PFSK-1 (cell line): ENCODE results near the gene RTP5.

Source experiments
- FOXP2 ChIP-seq: optimal IDR thresholded peaks from 2 replicates; pipeline ENCODE3; 2011; ENCODE audit warnings: borderline replicate concordance, control low read depth, inconsistent platforms; ENCODE audit not compliant: insufficient read depth; ENCODE audit errors: extremely low read length, extremely low read depth
- POLR2AphosphoS5 ChIP-seq: IDR thresholded peaks from 2 replicates; pipeline ENCODE4 v1.6.1; 2012; ENCODE audit warnings: low read depth, mild to moderate bottlenecking, control low read depth, low read length, moderate library complexity
- REST ChIP-seq, 2 experiments: IDR thresholded peaks; 2 replicates each; pipeline versions ENCODE4 v1.6.1 to v1.8.0; 2011 to 2012; ENCODE audit warnings: low read depth in 2 of 2, low read length in 2 of 2, control low read depth in 1 of 2, inconsistent platforms in 1 of 2, mild to moderate bottlenecking in 1 of 2, moderate library complexity in 1 of 2; ENCODE audit not compliant: insufficient read depth in 1 of 2
- SIN3A ChIP-seq: IDR thresholded peaks from 2 replicates; pipeline ENCODE4 v1.6.1; 2012; ENCODE audit warnings: mild to moderate bottlenecking, low read length, moderate library complexity, borderline replicate concordance; ENCODE audit not compliant: insufficient read depth
- TAF1 ChIP-seq: IDR thresholded peaks from 2 replicates; pipeline ENCODE4 v1.6.1; 2012; ENCODE audit warnings: low read length, control low read depth, borderline replicate concordance; ENCODE audit not compliant: insufficient read depth

The RTP5 gene

GRCh38 chr2:241870611-241871537 lies 1.3 kb downstream of the RTP5 start:
- TF ChIP-seq TAF1 (no peak), SIN3A (no peak), REST (IDR thresholded peaks at IDR 0.05; ENCODE audit: insufficient read depth in 1 of 2, low read depth in 2 of 2, low read length in 2 of 2) (no peak), FOXP2 (no peak), POLR2AphosphoS5 (no peak)

GRCh38 chr2:241871538-241872312 lies 2.2 kb downstream of the RTP5 start:
- no peak for TF ChIP-seq TAF1

- TF ChIP-seq FOXP2 (no peak), SIN3A (no peak)
Observed at GRCh38 chr2:241872313-241872642, 2.7 kb downstream of the RTP5 start.

- no peak for TF ChIP-seq TAF1
- TF ChIP-seq REST (IDR thresholded peaks at IDR 0.05; ENCODE audit: insufficient read depth in 1 of 2, low read depth in 2 of 2, low read length in 2 of 2) = no peak
- no peak for TF ChIP-seq POLR2AphosphoS5
- TF ChIP-seq FOXP2 = no peak
- TF ChIP-seq SIN3A = no peak
Observed at GRCh38 chr2:241873081-241873802, 3.7 kb downstream of the RTP5 start.

GRCh38 chr2:241873803-241874110 lies 4.2 kb downstream of the RTP5 start:
- no peak for TF ChIP-seq TAF1
- TF ChIP-seq FOXP2 = no peak
- no peak for TF ChIP-seq SIN3A
- no peak for TF ChIP-seq POLR2AphosphoS5
- TF ChIP-seq REST (IDR thresholded peaks at IDR 0.05; ENCODE audit: insufficient read depth in 1 of 2, low read depth in 2 of 2, low read length in 2 of 2) = no peak
